ENCODE results near the gene MRPS5. TPM values are rescaled to one million over a fixed set of nuclear protein-coding genes. Genes with fewer than 3 reads are reported as not detected.

The MRPS5 gene
- total RNA-seq, 1 donor from 2014 or later: 55.0 TPM

DNA sequence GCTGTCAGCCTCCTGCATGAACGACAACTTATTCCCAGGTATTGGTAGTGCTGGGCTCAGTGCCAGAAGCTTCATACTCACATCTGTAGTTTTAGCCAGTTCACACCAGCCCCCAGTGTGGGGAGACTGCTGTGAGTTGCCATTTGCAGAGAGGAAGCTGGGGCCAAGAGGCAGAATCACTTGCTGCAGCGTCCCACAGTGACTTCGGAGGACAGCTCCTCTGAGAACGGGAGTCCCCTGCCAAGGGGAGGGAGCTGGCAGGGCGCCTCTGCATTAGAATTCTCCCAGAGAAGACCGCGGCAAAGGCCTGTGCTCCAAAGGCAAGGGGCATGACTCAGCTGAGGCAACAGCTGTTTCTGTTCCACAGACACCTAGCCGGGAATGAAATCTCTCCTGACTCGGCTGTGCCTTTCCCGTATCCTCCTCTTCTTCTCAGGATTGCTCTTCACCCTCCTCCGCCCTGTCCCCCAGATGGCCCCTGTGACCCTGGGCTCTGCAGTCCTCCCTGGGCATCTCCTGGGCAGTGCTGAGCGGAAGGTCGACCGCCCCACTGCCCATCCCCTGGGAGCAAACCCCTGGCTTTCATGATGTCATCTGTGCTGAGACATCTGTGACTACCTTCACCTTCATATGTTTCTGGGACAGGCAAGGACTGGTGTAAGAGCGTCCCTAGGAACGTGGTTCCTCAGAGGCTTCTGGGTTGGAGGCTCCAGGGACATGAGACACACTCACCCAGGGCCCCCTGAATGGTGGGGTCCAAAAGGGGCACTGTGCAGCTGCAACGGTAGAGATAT, 78.1 kb downstream of the MRPS5 start:
- H3K27ac ChIP-seq: no peak overlapping the region

DNA sequence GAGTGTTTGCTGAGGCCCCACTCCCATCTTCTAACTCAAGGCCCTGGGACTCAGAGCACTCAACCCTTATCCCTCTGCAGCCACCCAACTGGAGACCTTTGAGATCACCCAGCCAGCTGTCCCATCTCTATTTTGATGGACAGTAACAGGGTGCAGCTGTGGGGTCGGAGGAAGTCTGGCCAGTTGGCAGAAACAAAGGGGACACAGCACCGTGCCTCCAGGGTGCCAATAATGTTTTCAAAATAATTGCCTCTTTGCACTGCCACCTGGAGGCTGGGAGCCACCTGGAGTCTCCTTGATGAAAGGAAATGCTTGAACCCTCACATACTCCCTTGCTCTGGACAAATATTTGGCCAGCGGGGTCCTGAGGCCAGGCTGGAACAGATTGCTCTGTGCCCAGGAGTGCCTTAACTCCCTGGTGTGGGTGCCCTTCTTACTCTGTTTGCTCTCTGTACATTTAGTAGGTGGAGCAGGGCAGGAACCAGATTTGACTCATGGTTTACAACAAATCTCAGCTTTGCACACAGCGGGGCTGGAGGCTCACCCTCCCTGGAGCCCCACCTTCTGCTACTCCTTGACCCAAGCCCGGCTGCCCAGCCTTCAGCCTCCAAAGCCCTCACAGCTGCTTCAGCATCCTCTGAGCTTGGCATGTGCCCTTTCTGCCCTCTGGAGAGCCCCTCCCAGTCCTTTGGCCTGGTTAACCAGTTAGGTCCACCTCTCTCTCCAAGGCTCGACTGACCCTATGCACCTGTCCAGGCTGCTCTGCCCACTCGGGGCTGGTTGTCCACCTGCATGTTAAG, 78.9 kb downstream of the MRPS5 start:
- Histone ChIP-seq H3K4me1 (peaks cover 22% of the 10 kb centered on the region), H3K27me3 (no peaks in the 10 kb centered on the region), H3K9me3 (no peaks in the 10 kb centered on the region), H3K27ac (no peak overlapping the region), H3K36me3 (no peaks in the 10 kb centered on the region), H3K4me3 (no peak overlapping the region)
- no peak for DNase-seq (ENCODE audit: extremely low spot score in 2 of 2)
- intact Hi-C loops (cut with DNase I): no loop called here
- no peak for TF ChIP-seq POLR2AphosphoS5 (IDR thresholded peaks at IDR 0.05; ENCODE audit: insufficient read depth in 1 of 2, low read depth in 1 of 2)
- TF ChIP-seq, protein P1, sequence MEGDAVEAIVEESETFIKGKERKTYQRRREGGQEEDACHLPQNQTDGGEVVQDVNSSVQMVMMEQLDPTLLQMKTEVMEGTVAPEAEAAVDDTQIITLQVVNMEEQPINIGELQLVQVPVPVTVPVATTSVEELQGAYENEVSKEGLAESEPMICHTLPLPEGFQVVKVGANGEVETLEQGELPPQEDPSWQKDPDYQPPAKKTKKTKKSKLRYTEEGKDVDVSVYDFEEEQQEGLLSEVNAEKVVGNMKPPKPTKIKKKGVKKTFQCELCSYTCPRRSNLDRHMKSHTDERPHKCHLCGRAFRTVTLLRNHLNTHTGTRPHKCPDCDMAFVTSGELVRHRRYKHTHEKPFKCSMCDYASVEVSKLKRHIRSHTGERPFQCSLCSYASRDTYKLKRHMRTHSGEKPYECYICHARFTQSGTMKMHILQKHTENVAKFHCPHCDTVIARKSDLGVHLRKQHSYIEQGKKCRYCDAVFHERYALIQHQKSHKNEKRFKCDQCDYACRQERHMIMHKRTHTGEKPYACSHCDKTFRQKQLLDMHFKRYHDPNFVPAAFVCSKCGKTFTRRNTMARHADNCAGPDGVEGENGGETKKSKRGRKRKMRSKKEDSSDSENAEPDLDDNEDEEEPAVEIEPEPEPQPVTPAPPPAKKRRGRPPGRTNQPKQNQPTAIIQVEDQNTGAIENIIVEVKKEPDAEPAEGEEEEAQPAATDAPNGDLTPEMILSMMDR (IDR thresholded peaks at IDR 0.05): no peak
- TF ChIP-seq POLR2A (IDR thresholded peaks at IDR 0.05): no peak

More for the DNA sequence above, 78.1 kb downstream of the MRPS5 start:
- H3K4me3 ChIP-seq: no peak overlapping the region
- no peak for DNase-seq (ENCODE audit: extremely low spot score in 2 of 2)
- no peaks in the 10 kb centered on the region for H3K27me3 ChIP-seq
- intact Hi-C loops (cut with DNase I): no loop called here
- peaks cover 22% of the 10 kb centered on the region for H3K4me1 ChIP-seq
- H3K9me3 ChIP-seq: no peaks in the 10 kb centered on the region
- no peaks in the 10 kb centered on the region for H3K36me3 ChIP-seq
- peak in 1 of 2 donors; percentile 40 for TF ChIP-seq POLR2AphosphoS5 (IDR thresholded peaks at IDR 0.05; ENCODE audit: insufficient read depth in 1 of 2, low read depth in 1 of 2)
- TF ChIP-seq POLR2A (IDR thresholded peaks at IDR 0.05): no peak
- TF ChIP-seq, protein P1 (IDR thresholded peaks at IDR 0.05): no peak

DNA sequence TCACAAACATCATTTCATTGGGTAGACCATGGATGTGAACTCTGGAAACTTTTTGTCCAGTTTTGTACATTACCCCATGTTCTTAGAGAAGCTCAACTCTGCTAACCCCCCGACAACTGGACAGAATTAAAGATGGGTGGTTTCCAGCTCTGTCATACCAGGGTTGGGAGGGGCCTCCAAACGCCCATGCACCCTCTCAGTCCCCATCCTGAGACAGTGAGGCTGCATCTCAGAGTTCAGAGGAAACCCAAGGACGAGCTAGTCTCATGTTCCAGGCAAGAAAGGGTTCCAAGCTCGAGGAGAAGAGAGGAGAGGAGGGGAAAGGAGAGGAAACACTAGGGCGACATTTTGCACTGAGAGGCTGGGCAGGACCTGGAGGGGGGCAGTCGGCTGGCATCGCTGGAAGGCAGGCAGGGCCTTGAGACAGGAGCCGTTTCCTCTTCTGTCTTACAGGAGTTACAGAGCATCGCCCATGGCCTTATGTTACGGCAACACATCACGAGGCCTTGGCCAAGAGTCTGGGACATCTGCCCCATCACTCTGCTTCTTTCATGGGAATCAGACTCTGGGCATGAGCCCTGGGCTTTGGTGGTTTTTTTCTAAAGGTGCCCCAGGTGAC, 79.7 kb downstream of the MRPS5 start:
- intact Hi-C loops (cut with DNase I): no loop called here
- no peak for DNase-seq (ENCODE audit: extremely low spot score in 2 of 2)
- H3K4me3 ChIP-seq: no peak overlapping the region
- H3K4me1 ChIP-seq: peaks cover 22% of the 10 kb centered on the region
- no peaks in the 10 kb centered on the region for H3K27me3 ChIP-seq
- H3K9me3 ChIP-seq: no peaks in the 10 kb centered on the region
- H3K36me3 ChIP-seq: no peaks in the 10 kb centered on the region
- no peak overlapping the region for H3K27ac ChIP-seq
- no peak for TF ChIP-seq POLR2AphosphoS5 (IDR thresholded peaks at IDR 0.05; ENCODE audit: insufficient read depth in 1 of 2, low read depth in 1 of 2)
- TF ChIP-seq POLR2A (IDR thresholded peaks at IDR 0.05): no peak
- TF ChIP-seq, protein P1 (IDR thresholded peaks at IDR 0.05): no peak

DNA sequence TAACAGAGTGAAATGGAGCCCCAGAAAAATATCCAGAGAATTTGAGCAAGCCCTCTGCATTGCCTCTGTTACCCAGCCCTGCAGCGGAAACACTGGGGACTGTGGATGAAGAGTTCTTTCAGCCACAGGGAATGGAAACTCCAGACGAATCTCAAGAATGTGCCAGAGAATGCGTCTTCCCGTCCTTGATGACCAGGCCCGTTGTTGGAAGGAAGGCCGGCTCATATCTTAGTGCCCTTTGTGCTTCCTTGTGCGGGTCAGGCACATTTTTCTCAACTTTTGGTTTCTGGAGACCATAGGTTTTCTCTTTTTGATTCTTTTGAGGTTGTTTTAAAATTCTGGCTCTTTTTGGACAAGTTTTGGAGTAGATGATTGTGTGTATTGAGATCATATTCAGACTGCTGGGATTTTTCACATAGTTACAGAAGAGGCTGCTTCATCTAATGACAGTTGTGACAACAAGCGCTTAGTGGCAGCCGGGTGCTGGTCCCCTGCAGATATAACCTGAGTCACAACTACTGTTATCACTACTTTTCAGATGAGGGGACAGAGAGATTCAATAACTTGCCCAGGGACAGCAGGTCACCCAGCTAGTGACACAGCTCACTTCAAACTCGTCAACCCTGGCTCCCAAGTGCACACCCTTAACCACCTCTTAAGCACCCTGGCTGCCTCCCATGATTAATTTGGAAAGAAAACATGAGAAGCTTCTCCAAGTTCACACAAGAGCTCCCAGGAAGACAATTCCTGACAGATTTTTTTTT, 80.4 kb downstream of the MRPS5 start:
- Histone ChIP-seq H3K27me3 (no peaks in the 10 kb centered on the region), H3K27ac (no peak overlapping the region), H3K9me3 (no peaks in the 10 kb centered on the region), H3K4me3 (no peak overlapping the region), H3K4me1 (peaks cover 22% of the 10 kb centered on the region), H3K36me3 (no peaks in the 10 kb centered on the region)
- TF ChIP-seq, protein P1 (IDR thresholded peaks at IDR 0.05): no peak
- TF ChIP-seq POLR2A (IDR thresholded peaks at IDR 0.05): no peak
- intact Hi-C loops (cut with DNase I): no loop called here
- no peak for DNase-seq (ENCODE audit: extremely low spot score in 2 of 2)

Measured in vagina (tissue), 2 donors.